PC-3 (cell line): ENCODE results near the gene ZNF502.

Source experiments
- EZH2 ChIP-seq: fragments of 300-600 bp; sonication (generic); IDR thresholded peaks from one replicate; pipeline ENCODE4 v1.6.1; 2017; ENCODE audit warnings: antibody characterized with exemption, mild to moderate bottlenecking, low read length; ENCODE audit not compliant: unreplicated experiment
- EZH2phosphoT487 ChIP-seq: fragments of 300-600 bp; sonication (generic); IDR thresholded peaks from 2 replicates; pipeline ENCODE4 v1.6.1; 2018; ENCODE audit warnings: mild to moderate bottlenecking, antibody characterized with exemption, low read length, borderline replicate concordance
- TF ChIP-seq, protein P1 (sequence below): fragments of 300-600 bp; sonication (generic); conservative IDR thresholded peaks from 2 replicates; pipeline ENCODE4 v1.5.1; 2017; ENCODE audit warnings: antibody characterized with exemption, low read depth, mild to moderate bottlenecking, low read length

DNA sequence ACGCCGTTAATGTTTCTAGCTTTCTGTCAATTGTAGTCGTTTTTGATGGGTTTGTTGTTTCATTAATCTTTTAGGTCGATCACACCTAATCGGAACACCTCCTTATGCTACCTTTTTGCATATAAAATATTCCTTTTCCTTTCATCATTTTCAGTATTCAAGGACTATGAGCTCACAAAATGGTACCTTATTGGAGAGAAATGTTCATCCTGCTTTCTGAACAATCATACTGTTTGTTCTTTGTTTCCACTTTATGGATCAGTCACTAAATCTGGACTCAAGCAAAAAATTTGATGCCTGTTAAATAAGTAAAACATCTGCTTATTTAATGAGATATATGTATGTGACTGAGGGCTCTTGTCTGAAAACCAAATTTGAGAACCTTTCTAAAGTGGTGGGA, 50.2 kb downstream of the ZNF502 start:
- TF ChIP-seq, protein P1, sequence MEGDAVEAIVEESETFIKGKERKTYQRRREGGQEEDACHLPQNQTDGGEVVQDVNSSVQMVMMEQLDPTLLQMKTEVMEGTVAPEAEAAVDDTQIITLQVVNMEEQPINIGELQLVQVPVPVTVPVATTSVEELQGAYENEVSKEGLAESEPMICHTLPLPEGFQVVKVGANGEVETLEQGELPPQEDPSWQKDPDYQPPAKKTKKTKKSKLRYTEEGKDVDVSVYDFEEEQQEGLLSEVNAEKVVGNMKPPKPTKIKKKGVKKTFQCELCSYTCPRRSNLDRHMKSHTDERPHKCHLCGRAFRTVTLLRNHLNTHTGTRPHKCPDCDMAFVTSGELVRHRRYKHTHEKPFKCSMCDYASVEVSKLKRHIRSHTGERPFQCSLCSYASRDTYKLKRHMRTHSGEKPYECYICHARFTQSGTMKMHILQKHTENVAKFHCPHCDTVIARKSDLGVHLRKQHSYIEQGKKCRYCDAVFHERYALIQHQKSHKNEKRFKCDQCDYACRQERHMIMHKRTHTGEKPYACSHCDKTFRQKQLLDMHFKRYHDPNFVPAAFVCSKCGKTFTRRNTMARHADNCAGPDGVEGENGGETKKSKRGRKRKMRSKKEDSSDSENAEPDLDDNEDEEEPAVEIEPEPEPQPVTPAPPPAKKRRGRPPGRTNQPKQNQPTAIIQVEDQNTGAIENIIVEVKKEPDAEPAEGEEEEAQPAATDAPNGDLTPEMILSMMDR, result no peak
- TF ChIP-seq EZH2 (no peak), EZH2phosphoT487 (no peak)
